Endometrial microvascular endothelial cells (primary cell): ENCODE data around the gene MAEA. TPM values are rescaled to one million over a fixed set of nuclear protein-coding genes. Genes with fewer than 3 reads are reported as not detected.
"Not testable (repeated sequence)": the region's sequence is repeated elsewhere in the genome, so short reads cannot be mapped to it uniquely, and the experiment has no call there.

Source experiments
- in situ Hi-C: cut with HindIII; loops from 2 replicates; pipeline ENCODE4 v1.10.0; 2017; ENCODE audit warnings: low sequenced_read_pairs, low pct_unique_long_range_greater_than_20kb; ENCODE audit errors: inconsistent ontology term
- total RNA-seq: library from RNA; depleted of rRNA; stranded (reverse); fragments of >200 nt; gene quantifications from one replicate; pipeline ENCODE4 v1.2.3, GENCODE V29; 2015; ENCODE audit errors: inconsistent ontology term

The MAEA gene
- total RNA-seq, 1 donor from 2014 or later: 61.2 TPM

DNA sequence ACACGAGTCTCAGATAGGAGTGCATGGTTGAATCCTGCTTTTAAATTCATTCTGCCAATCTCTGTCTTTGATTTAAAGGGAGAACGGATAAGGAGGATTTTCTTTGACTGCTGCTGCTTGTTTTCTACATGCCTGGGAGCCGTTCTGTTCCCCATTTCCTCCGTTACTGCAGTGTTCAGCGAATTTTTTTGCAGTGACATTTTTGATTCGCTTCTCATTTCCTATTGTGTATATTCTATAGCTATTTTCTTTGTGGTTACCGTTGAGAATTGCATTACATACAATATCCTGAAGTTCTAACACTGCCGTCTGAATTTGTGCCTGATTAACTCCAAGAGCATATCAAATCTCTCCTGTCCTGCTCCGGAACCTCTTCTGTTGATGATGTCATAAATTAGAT is 14.8 kb upstream of the MAEA start:
- in situ Hi-C loops: no loop called here

DNA sequence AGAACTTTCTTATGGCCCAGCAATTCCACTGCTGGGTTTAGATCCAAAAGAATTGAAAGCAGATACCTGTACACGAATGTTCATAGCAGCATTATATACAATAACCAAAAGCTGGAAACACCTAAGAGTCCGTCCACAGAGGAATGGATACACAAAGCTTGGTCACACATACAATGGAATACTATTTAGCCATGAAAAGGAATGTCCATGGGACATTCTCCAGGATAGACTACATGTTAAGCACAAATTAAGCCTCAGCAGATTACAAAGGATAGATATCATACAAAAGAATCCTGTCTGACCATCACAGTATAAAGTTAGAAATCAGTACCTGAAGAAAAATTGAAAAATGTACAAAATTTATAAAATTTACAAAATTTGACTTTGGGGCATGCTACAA is 12.7 kb upstream of the MAEA start:
- in situ Hi-C loops: no loop called here

DNA sequence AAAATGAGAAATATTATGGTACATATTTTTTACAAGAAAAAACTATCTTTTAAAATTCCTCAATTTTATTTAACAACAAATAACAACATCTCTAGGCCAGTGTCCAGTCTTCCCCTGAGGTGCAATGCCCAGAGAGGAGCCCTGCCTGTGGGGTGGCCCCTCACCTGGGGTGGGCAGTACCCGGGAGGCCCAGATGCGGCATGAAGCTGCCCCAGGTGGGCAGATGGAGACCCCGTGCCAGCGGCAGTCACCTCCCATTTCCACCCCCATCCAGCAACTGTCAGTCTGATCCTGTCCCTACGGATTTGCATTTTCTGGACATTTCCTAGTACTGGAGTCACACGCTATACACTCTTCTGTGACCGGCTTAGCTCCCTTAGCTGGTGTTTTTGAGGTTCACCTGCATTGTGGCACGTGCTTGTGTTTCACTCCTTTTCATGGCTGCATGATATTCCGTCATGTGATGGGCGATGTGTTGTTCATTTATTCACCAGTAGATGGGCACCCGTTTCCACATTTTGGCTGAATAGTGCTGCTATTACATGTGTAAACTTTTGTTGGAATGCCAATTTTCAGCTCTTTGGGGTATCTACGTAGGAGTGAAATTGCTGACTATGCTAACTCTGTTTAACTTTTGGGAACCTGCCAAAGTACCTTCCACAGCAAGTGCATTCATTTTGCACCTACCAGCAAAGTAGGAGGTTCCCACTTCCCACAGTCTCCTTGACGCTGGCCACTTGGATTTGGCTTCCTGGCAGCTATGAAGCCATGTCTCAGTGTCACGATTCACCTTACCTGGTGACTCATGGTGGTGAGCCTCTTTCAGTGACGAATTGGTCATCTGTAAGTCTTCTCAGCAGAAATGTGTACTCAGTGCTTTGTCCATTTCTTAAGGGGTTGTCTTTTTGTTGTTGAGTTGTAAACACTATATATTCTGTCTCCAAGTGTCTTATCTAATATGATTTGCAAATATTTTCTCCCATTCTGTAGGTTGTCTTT is 11.7 kb upstream of the MAEA start:
- in situ Hi-C loops: no loop called here

DNA sequence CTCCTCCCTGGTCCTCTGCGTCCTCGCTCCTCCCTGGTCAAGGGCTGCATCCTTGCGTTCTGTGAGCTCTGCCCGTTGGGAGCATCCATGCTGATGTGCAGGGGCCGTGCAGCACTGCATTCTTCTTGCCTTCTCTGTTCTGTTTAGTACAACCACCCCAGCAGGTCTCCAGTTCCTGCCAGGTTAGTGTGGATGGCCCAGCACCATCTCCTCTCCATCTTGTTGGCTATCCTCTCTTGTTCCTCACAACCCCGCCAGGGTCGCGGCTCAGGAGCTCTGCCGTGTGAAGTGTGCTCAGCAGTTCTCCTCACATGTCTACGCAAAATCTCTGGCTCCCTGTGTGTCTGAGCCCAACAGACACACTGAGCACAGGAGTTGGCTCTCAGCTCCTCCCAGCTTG is 10.4 kb upstream of the MAEA start:
- in situ Hi-C loops: no loop called here

DNA sequence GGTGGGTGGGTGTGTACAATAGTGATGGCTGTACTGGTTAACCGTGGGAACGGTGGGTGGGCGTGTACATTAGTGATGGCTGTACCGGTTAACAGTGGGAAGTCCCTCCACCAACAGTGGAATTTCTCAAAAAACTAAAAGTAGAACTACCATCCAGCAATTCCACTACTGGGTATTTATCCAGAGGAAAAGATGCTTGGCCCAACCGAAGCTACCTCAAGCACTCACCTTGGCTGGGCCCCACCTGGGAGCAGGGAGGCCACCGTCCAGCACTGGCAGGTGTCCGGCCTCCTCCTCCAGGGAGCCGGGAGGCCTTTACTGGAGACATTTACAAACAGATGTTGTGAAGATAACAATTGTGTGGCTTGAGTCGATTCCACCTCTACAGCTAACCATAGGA is 6.0 kb upstream of the MAEA start:
- in situ Hi-C loops: no loop called here

DNA sequence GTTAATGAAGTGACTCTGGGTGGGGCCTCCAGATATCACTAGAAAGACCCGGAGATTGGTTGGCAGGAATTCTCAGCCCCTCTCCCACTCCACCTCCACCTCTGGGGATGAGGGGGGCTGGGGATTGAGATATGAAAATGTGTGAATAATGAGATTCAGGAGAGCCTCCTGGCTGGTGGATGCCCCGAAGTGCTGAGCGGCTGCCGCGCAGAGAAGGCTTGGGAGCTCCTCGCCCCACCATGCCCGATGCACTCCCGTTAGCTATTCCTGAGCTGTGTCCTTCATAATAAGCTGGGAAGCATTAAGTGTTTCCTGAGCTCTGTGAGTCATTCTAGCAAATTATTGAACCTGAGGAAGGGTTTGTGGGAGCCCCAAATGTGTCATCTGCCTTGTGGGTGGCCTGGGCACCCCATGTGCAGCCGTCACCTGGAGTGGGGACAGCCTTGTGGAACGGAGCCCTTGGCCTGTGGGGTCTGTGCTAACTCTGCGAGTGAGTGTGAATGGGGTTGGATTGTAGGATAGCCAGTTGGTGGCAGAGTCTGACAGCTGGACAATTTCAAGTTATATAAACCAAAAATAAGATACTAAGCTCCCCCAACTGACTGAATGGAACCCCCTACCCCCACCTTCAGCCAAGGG is 4.4 kb upstream of the MAEA start:
- in situ Hi-C loops: no loop called here

DNA sequence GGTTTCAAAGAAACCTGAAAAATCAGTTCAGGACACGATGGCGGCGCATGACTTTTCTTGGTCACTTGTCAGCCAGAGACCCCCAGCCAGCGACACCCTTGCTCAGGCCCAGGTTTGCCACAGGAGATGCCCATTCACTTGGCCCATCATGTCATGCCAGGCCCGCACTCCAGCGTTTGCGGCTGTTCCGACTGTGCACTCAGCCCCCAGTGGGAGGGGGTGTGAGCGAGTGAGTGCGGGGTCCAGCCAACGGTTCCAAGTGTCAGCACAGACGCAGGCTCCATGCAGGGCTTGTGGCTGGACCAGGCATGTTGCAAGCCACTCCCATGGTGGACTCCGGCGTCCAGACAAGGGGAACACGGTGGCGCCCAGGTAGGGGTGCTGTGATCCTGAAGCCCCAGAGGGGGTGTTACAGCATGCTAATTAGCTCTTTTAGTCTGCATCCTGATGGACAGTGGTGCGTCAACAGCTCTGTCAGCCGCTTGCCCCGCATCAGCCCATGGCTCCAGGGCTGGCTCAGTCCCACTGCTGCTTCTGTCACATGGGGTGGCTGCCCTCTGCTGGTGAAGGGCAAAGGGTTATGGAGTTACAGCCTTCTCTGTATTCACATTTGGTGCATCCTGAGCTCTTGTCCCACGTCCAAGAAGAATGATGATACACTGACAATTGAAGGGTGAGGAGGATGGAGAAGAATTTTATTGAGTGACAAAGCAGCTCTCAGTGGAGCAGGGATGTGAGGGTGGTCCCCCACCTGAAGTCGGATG is 3.7 kb upstream of the MAEA start:
- in situ Hi-C loops: no loop called here

DNA sequence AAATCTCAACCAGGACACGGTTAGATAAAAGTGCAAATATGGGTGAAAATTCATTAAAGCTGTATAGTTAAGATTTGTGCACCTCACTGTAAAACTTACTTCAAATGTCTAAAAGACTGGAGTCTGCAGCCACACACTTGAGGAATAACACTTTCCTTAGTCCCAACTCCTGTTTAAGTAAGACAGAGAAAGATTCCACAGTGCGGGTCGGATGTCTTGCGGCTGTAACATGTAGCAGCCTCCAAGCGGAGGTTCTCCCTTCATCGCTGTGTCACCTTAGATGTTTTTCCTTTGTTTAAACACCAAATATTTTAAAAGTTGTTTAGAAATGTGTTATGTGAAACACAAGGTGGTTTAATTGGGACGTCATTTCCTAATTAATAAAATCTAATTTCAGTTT is 905 bp upstream of the MAEA start:
- in situ Hi-C loops: no loop called here

DNA sequence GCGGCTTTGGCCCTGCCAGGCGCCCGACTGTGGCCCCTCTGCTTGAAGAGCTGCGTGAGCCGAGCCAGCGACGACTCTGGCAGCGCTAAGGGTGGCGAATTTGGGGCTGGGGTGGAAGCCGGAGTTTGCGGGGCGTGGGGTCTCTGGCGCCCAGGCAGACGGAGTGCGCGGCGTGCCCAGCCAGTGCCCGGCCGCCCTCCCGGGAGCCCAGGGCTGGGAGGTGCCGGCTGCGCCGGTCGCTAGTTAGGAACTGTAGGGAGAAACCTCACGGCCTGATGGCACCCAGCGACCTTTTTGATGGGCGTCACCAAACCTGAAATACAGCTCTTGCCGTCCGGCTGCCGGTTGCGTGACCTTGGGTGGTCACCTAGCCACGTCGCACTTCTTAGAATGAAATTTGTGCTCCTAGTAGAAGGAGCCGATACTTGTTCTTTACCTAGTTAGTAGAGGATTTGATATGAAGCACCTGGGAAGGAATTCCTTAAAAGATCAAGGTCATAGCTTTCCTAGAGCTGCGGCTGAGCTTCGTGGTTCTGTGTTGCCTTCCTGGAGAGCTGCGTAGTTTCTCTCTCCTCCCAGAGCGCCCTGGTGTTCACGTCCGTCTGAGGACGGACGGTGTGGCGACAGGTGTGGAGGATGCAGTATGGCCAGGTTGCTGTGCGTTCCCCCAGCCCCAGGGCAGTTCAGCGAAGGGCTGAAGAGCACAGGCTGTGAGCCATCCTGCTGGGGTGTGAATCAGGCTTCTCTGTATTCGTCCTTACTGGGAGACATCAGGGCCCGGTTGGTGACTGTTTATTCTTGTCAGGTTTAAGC is 680 bp downstream of the MAEA start:
- in situ Hi-C loops: no loop called here

DNA sequence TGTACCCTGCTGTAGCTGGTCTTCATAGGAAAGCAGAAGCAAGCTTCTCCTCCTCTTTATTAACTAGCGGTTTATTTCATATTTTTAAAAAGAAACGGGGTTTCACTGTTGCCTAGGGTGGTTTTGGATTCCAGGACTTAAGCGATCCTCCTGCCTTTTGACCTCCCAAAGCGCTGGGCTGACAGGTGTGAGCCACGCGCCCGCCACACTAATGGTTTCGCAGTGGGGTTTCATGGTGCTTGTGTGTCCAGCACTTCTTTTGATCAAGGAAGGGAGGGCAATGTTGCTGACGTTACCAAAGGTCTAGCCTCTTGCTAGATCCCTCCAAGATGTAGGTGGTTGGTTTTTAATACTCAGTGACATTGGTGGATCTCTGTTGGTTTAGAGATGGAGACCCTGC is 1.4 kb downstream of the MAEA start:
- in situ Hi-C loops: no loop called here

DNA sequence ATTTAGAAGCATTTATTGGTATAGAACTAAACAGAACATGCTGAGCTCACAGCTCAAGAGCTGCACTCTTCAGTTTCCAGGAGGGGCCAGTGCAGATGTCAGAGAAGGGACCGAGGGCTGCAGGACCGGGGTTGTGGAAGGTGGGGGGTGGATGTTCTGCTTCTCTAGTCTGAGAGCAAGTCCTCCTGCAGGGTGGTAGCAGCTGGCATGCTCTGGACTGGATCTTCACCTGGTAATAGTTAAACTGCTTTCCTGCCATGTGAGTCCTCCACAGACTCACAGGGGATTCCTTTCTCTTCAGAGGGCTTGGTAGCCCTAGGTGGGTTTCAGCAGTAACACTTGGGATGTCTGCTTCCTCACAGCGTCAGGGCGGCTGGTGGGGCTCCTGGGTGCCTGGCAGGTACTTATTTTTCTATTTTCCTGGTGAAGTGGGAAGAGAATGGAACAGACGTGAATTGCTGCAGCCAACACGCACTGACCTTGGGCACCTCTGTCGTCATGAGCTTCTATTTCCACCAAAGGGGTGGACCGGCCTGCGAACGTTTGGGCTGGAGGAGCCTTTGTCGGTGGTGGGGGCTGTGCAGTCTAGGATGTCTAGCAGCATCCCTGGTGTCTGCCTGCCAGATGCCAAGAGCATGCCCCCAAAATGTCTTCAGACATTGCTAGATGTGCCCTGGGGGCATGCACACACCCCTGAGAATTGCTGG is 2.5 kb downstream of the MAEA start:
- in situ Hi-C loops: no loop called here

DNA sequence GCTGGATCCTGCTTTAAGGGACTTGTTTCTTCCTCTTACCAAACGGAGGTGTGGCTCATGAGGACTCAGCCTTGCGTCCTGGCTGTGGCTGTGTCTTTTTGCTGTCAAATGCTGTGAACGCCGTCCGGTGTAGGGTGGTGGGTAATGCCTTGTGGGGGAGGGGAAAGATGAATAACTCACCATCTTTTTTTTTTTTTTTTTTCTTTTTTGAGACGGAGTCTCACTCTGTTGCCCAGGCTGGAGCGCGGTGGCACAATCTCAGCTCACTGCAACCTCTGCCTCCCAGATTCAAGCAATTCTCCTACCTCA is 3.0 kb downstream of the MAEA start:
- in situ Hi-C loops: not testable (repeated sequence)

DNA sequence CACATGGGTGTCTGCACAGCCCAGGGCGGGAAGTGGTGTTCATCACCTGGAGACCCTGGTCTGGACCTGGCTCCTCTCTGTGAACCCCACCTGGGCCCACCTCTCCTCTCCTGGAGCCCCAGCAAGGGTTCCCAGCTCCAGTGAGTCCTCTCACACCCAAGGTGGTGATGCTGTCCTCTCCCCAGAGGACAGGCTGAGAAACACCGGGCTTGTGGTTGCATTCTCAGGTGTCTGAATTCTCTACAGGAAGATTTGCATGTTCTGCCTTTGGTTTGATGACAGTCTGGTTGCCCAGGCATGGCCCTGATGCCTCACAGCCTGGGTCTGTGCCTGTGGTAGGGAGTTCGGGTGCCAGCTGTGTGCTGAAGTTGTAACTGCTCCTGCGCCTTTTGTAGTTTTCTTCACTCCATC is 3.8 kb downstream of the MAEA start:
- in situ Hi-C loops: no loop called here

DNA sequence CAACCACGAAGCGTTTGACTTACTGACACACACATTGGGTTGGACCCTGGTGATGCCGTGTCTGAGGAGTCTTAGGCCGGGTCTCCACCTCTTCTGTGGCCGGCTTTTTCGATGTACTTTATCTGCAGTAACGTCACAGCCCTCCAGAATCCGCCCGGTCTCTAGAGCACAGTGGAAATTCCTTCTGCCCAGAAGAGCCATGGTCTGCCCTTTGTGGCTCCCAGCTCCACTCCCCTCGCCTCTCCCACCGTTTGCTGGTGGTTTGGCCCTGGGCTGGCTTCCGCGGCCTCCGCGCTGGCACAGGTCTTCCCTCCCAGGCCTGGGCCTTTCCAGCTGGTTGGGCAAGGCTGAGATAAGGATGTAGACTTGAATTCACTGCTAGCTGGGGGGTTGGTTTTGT is 4.3 kb downstream of the MAEA start:
- in situ Hi-C loops: no loop called here

DNA sequence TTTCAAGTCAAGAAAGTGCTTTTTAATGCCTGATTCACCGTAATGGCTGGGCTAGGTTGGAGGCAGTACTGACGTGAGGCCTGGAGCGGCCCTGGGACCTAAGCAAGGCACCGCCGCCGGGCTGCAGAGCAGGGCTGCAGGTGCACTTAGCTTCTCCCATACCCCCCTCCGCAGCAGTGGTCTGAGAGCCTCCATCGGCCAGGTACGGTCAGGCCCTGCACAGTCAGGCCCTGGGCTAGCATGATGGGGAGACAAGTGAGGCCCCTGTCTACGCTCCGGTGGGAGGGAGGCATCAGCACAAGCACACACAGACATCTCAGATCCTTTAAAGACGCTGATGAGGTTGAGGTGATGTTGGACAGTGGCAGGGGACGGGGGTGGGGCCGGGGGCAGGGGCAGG is 4.7 kb downstream of the MAEA start:
- in situ Hi-C loops: no loop called here

DNA sequence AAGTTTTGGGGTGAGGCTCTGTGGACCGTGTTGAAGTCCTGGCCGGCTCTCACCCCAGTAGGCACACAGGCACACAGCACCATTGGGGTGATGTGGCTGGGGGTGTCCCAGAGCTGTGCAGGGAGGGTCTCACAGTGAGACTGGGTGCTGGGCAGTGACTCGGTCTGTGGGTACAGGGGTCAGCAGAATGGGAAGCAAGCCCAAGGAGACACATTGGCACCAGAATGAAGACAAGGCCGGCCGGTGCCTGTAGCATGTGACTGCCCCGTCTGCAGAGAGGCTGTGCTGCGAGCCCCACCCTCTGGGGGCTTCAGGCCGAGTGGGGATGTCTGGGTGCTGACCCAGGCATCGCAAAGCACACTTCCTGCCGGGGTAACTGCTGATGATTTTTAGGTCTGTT is 5.2 kb downstream of the MAEA start:
- in situ Hi-C loops: no loop called here

DNA sequence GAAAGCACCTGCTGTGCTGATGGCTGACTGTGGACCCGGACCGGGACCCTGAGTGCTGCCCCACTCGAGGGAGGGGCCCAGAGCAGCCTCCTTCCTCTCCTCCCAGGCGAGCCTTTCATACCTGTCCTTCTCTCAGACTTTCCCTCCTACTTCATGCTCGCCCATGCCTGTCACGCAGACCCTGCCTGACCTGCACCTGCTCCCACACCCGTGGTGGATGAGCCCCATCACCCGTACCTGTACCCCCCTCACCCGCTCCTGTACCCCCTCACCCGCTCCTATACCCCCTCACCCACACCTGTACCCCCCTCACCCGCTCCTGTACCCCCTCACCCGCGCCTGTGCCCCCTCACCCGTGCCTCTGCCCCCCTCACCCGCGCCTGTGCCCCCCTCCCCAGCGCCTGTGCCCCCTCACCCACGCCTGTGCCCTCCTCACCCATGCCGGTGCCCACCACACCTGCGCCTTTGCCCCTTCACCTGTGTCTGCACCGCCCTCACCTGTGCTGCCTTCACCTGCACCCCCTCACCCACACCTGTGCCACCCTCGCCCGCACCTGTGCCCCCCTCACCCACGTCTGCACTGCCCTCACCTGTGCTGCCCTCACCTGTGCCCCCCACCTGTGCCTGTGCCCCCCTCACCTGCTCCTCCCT is 5.8 kb downstream of the MAEA start:
- in situ Hi-C loops: no loop called here
